ENCODE results near the gene TMEM61. TPM values are rescaled to one million over a fixed set of nuclear protein-coding genes. Genes with fewer than 3 reads are reported as not detected.

The TMEM61 gene
- total and polyA plus RNA-seq, 8 donors = 0.55 to 130 (median 1.6) TPM; not detected in 1

DNA sequence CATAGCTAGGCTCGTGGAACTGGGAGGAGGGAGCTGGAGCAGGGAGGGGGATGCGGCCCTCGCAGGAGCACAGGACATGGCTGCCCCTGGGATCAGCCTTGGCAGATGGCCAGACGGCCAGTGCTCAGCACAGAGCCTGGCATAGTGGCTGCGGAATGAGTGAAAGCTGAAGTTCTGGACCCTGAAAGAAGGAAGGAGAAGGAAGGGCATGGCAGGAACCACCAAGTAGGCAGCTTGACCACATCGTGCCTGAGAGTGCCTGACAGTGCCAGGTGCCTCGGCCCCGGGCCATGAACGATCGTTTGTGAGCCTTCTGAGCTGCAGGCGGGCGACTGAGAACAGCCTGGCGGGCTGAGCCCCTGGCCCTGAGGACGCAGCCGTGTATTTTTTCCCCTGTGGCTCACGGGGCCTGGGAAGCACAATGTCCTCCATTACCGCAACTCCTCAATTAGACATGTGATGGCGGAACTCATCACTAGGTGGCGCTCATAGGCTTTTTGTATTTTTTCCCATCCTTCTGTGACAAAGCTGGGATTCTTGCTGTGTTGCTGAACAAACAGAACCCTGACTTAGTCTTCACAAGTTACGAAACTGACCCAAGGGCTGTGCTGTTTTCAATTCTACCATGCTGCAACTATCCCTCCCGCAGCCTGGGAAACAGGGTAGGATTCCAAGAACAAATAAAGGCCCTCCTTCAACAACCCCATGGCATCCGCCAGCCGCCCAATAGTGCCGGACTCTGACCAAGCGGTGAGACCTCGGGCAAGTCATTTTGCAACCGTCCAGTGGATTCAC, 29.9 kb upstream of the TMEM61 start:
- Histone ChIP-seq H3K9me3 (no peaks in the 10 kb centered on the region), H3K27me3 (no peaks in the 10 kb centered on the region), H3K36me3 (no peaks in the 10 kb centered on the region), H3K4me1 (peaks cover 10 to 19% (median 13%) of the 10 kb centered on the region in 4 donors), H3K4me3 (peak overlapping the region in 3 of 4 donors; percentile 19 to 27 (median 23)), H3K27ac (peak overlapping the region in 1 of 5 donors; percentile 44)
- intact Hi-C loops (cut with DNase I; ENCODE audit: low total_unique reads) = no loop called here
- no peak for TF ChIP-seq POLR2A (IDR thresholded peaks at IDR 0.05)
- TF ChIP-seq, protein P1, sequence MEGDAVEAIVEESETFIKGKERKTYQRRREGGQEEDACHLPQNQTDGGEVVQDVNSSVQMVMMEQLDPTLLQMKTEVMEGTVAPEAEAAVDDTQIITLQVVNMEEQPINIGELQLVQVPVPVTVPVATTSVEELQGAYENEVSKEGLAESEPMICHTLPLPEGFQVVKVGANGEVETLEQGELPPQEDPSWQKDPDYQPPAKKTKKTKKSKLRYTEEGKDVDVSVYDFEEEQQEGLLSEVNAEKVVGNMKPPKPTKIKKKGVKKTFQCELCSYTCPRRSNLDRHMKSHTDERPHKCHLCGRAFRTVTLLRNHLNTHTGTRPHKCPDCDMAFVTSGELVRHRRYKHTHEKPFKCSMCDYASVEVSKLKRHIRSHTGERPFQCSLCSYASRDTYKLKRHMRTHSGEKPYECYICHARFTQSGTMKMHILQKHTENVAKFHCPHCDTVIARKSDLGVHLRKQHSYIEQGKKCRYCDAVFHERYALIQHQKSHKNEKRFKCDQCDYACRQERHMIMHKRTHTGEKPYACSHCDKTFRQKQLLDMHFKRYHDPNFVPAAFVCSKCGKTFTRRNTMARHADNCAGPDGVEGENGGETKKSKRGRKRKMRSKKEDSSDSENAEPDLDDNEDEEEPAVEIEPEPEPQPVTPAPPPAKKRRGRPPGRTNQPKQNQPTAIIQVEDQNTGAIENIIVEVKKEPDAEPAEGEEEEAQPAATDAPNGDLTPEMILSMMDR (IDR thresholded peaks at IDR 0.05) = peak in 5 of 7 experiments; percentile 69 to 85 (median 83)
- no peak for TF ChIP-seq EP300 (IDR thresholded peaks at IDR 0.05)
- TF ChIP-seq POLR2AphosphoS5 (IDR thresholded peaks at IDR 0.05) = peak in 1 of 3 donors; percentile 32
- WGBS, 5 donors = 21 to 40% (median 30%) methylated on average over 20 to 27 of the region's 27 CpGs
- peak; percentile 83 to 90 for DNase-seq

DNA sequence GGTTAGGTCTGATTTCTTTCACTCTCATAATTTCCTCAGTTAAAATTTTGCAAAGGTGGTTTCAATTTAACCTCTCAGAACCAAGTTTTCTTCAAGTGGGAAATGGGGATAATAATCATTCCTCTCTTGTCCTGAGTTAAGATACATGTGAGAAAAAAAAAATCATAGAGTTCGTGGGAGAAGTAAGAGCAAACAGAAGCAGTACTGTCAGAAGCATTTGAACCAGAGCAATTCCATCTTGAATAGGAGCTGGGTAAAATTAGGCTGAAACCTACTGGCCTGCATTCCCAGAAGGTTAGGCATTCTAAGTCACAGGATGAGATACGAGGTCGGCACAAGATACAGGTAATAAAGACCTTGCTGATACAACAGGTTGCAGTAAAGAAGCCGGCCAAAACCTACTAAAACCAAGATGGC, 28.6 kb upstream of the TMEM61 start:
- intact Hi-C loops (cut with DNase I; ENCODE audit: low total_unique reads) = no loop called here
- TF ChIP-seq POLR2AphosphoS5 (IDR thresholded peaks at IDR 0.05) = no peak
- no peak for TF ChIP-seq POLR2A (IDR thresholded peaks at IDR 0.05)
- no peak for TF ChIP-seq EP300 (IDR thresholded peaks at IDR 0.05)
- TF ChIP-seq, protein P1 (IDR thresholded peaks at IDR 0.05) = no peak
- Histone ChIP-seq H3K4me1 (peaks cover 10 to 21% (median 13%) of the 10 kb centered on the region in 4 donors), H3K27me3 (no peaks in the 10 kb centered on the region), H3K27ac (no peak overlapping the region), H3K9me3 (no peaks in the 10 kb centered on the region), H3K36me3 (no peaks in the 10 kb centered on the region), H3K4me3 (no peak overlapping the region)
- no peak for DNase-seq
- WGBS, 5 donors = 92 to 97% (median 93%) methylated on average over 4 of the region's 4 CpGs

DNA sequence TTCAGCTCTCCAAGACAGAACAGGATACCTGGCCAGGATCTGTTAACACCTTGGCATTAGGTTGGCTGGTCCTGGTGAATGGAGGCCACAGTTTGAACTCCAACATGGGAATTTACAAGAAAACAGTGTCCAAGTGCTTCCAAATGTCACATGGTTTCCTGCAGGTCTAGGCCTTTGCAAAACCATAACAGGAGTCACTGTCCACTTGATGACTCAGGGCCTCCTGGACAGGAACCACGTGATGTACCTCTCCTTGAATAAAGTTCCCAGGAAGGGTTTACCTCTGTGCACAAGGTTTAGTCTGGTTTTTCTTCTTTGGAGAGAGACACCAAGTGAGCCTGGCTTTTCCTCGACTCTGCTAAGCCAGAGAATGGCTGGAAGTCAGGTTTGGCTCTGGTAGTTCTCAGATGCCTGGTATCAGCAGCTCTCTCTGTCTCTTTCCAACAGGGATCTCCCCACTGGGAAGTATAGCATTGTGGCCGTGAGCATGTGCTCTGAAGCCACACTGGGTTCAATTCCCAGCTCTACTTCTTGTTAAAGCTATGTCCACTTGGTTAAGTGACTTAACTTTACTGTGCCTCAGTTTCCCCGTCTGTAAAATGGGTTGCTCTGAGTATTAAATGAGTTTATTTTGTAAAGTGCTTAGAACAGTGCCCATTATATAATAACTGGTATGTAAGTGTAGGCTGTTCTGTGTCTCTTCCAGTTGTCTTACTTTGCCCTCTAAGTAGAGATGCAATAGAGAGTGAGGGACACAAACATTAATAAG, 27.3 kb upstream of the TMEM61 start:
- H3K36me3 ChIP-seq = no peaks in the 10 kb centered on the region
- H3K4me1 ChIP-seq = peaks cover 10 to 21% (median 13%) of the 10 kb centered on the region in 4 donors
- intact Hi-C loops (cut with DNase I; ENCODE audit: low total_unique reads) = no loop called here
- H3K4me3 ChIP-seq = no peak overlapping the region
- peaks cover 0 to 8% (median 2%) of the 10 kb centered on the region in 4 donors for H3K9me3 ChIP-seq
- H3K27ac ChIP-seq = no peak overlapping the region
- no peak for DNase-seq
- no peaks in the 10 kb centered on the region for H3K27me3 ChIP-seq
- WGBS, 5 donors = 69 to 87% (median 85%) methylated on average over 4 of the region's 4 CpGs
- TF ChIP-seq, protein P1 (IDR thresholded peaks at IDR 0.05) = no peak
- TF ChIP-seq POLR2AphosphoS5 (IDR thresholded peaks at IDR 0.05) = no peak
- TF ChIP-seq EP300 (IDR thresholded peaks at IDR 0.05) = no peak
- no peak for TF ChIP-seq POLR2A (IDR thresholded peaks at IDR 0.05)

DNA sequence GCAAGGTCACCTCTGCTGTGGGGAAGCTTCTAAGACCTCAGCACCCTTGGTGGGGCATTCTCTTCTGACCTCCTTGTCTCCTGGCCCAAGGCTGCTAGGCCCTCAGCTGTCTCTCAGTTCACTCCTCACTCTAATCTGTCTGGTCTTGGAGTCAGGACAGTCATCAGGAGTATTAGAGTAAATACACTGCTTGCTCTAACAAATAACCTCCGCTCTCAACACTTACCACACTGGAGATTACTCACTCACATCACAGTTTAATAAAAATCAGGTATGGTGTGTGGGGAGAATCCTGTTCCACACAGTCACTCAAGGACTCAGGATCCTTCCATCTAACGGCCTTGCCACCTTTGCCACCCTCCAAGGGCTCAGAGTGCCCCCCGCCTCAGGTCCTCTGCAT, 26.6 kb upstream of the TMEM61 start:
- intact Hi-C loops (cut with DNase I; ENCODE audit: low total_unique reads) = no loop called here
- no peak overlapping the region for H3K4me3 ChIP-seq
- peaks cover 0 to 10% (median 2%) of the 10 kb centered on the region in 4 donors for H3K9me3 ChIP-seq
- peaks cover 10 to 21% (median 13%) of the 10 kb centered on the region in 4 donors for H3K4me1 ChIP-seq
- TF ChIP-seq, protein P1 (IDR thresholded peaks at IDR 0.05) = no peak
- TF ChIP-seq POLR2A (IDR thresholded peaks at IDR 0.05) (no peak), EP300 (IDR thresholded peaks at IDR 0.05) (no peak), POLR2AphosphoS5 (IDR thresholded peaks at IDR 0.05) (no peak)
- H3K27me3 ChIP-seq = no peaks in the 10 kb centered on the region
- no peaks in the 10 kb centered on the region for H3K36me3 ChIP-seq
- no peak for DNase-seq
- no peak overlapping the region for H3K27ac ChIP-seq
- 62 to 95% (median 80%) methylated on average over 3 of the region's 3 CpGs for WGBS, 5 donors

Data from stomach (tissue), 9 donors.